ENCODE measurements around the gene PKIG. TPM values are rescaled to one million over a fixed set of nuclear protein-coding genes. Genes with fewer than 3 reads are reported as not detected.

Gene PKIG
- polyA plus RNA-seq, 1 of the 3 experiments (the other 2 are of a cell fraction) = 92.9 TPM

DNA sequence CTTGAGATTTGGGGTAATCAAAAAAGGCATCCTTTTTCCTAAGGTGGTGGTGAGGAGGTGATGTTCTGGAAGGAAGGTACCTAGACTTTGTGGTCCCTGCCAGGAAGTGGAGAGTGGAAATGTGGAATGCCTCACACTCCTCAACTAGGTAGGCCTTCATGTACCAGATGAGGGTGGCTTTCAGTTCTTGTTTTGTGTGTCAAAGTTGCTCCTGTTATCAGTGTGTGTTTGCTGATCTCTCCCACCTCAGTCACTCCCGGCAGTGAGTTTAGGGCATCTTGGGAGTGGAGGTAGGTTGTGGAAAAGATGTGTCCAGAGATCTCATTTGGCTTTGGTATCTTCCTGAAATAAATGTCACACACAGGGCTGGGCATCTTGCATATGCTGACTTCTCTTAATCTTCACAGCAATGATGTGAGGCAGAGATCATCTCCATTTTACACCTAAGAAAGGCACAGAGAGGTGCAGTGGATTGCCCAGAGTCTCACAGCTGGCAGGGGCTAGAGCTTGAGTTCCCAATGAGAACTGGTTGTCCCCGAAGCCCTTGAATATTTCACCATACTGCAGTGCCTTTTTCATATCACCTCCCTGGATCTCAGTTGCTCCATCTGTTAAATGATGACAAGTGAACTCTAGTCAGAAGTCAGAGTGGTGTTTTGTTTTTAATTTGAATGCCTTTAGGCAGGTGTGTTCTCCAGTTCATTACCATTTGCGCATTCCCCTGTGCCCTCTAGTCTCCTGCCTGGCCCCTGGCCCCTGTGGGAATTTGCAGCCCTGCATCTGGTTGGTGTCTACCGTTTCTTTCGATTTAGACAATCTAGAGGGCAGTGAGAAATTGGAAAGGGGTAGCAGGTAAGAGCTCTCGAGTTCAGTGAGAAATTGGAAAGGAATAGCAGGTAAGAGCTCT is 2.9 kb downstream of the PKIG start:
- Histone ChIP-seq H3K27me3 (ENCODE audit: insufficient read depth) (no peaks in the 10 kb centered on the region), H3K36me3 (replicated peaks in 1 of 2; ENCODE audit: control insufficient read depth in 1 of 2, insufficient read depth in 2 of 2, low read length in 1 of 2) (no peaks in the 10 kb centered on the region), H3K27ac (ENCODE audit: low read depth in 2 of 2, low read length in 1 of 2) (no peak overlapping the region; a peak in 1 of 4 replicates), H4K20me1 (ENCODE audit: insufficient read depth) (no peaks in the 10 kb centered on the region), H3K9ac (no peak overlapping the region), H3K9me3 (no peaks in the 10 kb centered on the region), H3K4me2 (no peak overlapping the region), H3K4me3 (ENCODE audit: low read depth in 2 of 2, low read length in 1 of 2) (no peak overlapping the region), H2AFZ (ENCODE audit: low read depth) (no peak overlapping the region), H3K9me2 (no peaks in the 10 kb centered on the region), H3F3A (replicated peaks; ENCODE audit: insufficient read depth) (peaks cover 5% of the 10 kb centered on the region), H3K79me2 (ENCODE audit: insufficient read depth) (peaks cover 29% of the 10 kb centered on the region; the same call in 1 of the 2 replicates), H3K4me1 (ENCODE audit: control insufficient read depth in 1 of 2, insufficient read depth in 2 of 2, low read depth in 1 of 2, low read length in 1 of 2) (peaks cover 27 to 34% of the 10 kb centered on the region in 2 experiments; a peak in 3 of 4 replicates)
- no peak for DNase-seq
- 84% methylated on average over 6 of the region's 6 CpGs for WGBS (ENCODE audit: low lambda C conversion rate)
- POLR2A ChIA-PET = interaction anchor here (1.0 kb wide), 1 partner anchor 110 kb away, joined by 4 read pairs; the partner anchor contains the start of gene TTPAL
- CTCF ChIA-PET = interaction anchor here (1.0 to 1.1 kb wide), 2 partner anchors 10 to 24 kb away, joined by 3 to 5 read pairs; no protein-coding TSS in a partner anchor
- no peak for TF ChIP-seq TCF12 (IDR thresholded peaks at IDR 0.05)
- TF ChIP-seq GABPA (IDR thresholded peaks at IDR 0.05; ENCODE audit: low read depth) = no peak
- no peak for TF ChIP-seq CHD2 (IDR thresholded peaks at IDR 0.05; ENCODE audit: low read length, partially characterized antibody)
- TF ChIP-seq ELF1 (IDR thresholded peaks at IDR 0.05) = no peak
- no peak for TF ChIP-seq GATA2 (CRISPR knock-in tag; IDR thresholded peaks at IDR 0.05)
- no peak for TF ChIP-seq EZH2phosphoT487 (IDR thresholded peaks at IDR 0.05; ENCODE audit: borderline replicate concordance, low read depth)

DNA sequence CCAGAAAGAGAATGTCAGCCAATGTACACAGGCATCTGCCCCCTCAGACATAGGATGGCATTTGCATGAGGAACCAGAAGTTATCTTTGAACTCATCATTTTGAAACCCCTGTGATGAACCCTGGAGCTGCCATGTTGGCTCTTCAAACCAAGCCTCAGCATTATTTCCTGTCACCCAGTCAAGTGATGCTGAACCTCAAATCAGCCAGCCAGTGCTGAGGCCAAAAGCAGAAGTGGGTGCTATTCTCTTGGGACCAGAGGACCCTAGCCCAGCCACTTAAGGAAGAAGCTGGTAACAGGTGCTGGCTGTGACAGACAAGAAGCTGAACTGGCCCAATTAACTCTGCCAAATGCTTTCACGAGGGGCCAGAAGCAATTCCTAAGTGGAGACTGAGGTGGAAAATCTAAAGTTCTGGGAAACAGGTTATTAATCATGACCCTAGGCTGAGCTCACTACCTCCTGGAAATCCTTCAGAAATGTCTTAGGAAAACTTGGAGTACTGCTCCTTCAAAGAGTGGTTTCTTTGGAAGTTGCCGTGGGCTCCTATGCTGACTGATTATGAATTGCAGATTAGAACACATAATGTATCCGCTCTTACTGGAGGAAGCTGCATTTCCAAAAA is 4.0 kb downstream of the PKIG start:
- Histone ChIP-seq H3K4me3 (ENCODE audit: low read depth in 2 of 2, low read length in 1 of 2) (no peak overlapping the region), H3K36me3 (replicated peaks in 1 of 2; ENCODE audit: control insufficient read depth in 1 of 2, insufficient read depth in 2 of 2, low read length in 1 of 2) (peaks cover 0 to 5% of the 10 kb centered on the region in 2 experiments), H3K9me2 (no peaks in the 10 kb centered on the region), H3K9me3 (no peaks in the 10 kb centered on the region), H3K9ac (no peak overlapping the region), H3K4me1 (ENCODE audit: control insufficient read depth in 1 of 2, insufficient read depth in 2 of 2, low read depth in 1 of 2, low read length in 1 of 2) (peaks cover 24 to 29% of the 10 kb centered on the region in 2 experiments; a peak in 3 of 4 replicates), H3F3A (replicated peaks; ENCODE audit: insufficient read depth) (peaks cover 5% of the 10 kb centered on the region), H3K4me2 (no peak overlapping the region), H4K20me1 (ENCODE audit: insufficient read depth) (no peaks in the 10 kb centered on the region), H3K27ac (ENCODE audit: low read depth in 2 of 2, low read length in 1 of 2) (no peak overlapping the region; a peak in 1 of 4 replicates), H3K79me2 (ENCODE audit: insufficient read depth) (peaks cover 29% of the 10 kb centered on the region; the same call in 1 of the 2 replicates), H2AFZ (ENCODE audit: low read depth) (no peak overlapping the region), H3K27me3 (ENCODE audit: insufficient read depth) (no peaks in the 10 kb centered on the region)
- ChIA-PET POLR2A (interaction anchor here (1.0 to 1.2 kb wide), 2 partner anchors 11 to 111 kb away, joined by 3 to 4 read pairs; partner anchors contain the start of gene TTPAL), CTCF (interaction anchor here (0.8 to 1.1 kb wide), 4 partner anchors 9 to 23 kb away, joined by 3 to 6 read pairs (median 4); no protein-coding TSS in a partner anchor)
- DNase-seq = no peak
- 100% methylated on average over 3 of the region's 3 CpGs for WGBS (ENCODE audit: low lambda C conversion rate)
- no peak for TF ChIP-seq GATA2 (CRISPR knock-in tag; IDR thresholded peaks at IDR 0.05)
- TF ChIP-seq JUND (IDR thresholded peaks at IDR 0.05) = no peak
- TF ChIP-seq CHD2 (IDR thresholded peaks at IDR 0.05; ENCODE audit: low read length, partially characterized antibody) = no peak
- no peak for TF ChIP-seq POLR2AphosphoS5 (IDR thresholded peaks at IDR 0.05; ENCODE audit: low read depth, low read length)
- TF ChIP-seq, protein P1, sequence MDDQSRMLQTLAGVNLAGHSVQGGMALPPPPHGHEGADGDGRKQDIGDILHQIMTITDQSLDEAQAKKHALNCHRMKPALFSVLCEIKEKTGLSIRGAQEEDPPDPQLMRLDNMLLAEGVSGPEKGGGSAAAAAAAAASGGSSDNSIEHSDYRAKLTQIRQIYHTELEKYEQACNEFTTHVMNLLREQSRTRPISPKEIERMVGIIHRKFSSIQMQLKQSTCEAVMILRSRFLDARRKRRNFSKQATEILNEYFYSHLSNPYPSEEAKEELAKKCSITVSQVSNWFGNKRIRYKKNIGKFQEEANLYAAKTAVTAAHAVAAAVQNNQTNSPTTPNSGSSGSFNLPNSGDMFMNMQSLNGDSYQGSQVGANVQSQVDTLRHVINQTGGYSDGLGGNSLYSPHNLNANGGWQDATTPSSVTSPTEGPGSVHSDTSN (IDR thresholded peaks at IDR 0.05) = no peak
- no peak for TF ChIP-seq TAF1 (IDR thresholded peaks at IDR 0.05; ENCODE audit: borderline replicate concordance, low read depth, low read length)
- TF ChIP-seq TCF12 (IDR thresholded peaks at IDR 0.05) = no peak
- TF ChIP-seq, protein P2, sequence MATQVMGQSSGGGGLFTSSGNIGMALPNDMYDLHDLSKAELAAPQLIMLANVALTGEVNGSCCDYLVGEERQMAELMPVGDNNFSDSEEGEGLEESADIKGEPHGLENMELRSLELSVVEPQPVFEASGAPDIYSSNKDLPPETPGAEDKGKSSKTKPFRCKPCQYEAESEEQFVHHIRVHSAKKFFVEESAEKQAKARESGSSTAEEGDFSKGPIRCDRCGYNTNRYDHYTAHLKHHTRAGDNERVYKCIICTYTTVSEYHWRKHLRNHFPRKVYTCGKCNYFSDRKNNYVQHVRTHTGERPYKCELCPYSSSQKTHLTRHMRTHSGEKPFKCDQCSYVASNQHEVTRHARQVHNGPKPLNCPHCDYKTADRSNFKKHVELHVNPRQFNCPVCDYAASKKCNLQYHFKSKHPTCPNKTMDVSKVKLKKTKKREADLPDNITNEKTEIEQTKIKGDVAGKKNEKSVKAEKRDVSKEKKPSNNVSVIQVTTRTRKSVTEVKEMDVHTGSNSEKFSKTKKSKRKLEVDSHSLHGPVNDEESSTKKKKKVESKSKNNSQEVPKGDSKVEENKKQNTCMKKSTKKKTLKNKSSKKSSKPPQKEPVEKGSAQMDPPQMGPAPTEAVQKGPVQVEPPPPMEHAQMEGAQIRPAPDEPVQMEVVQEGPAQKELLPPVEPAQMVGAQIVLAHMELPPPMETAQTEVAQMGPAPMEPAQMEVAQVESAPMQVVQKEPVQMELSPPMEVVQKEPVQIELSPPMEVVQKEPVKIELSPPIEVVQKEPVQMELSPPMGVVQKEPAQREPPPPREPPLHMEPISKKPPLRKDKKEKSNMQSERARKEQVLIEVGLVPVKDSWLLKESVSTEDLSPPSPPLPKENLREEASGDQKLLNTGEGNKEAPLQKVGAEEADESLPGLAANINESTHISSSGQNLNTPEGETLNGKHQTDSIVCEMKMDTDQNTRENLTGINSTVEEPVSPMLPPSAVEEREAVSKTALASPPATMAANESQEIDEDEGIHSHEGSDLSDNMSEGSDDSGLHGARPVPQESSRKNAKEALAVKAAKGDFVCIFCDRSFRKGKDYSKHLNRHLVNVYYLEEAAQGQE (IDR thresholded peaks at IDR 0.05; ENCODE audit: low read depth, low read length) = no peak
- TF ChIP-seq NFIC (IDR thresholded peaks at IDR 0.05; ENCODE audit: borderline replicate concordance) = no peak
- TF ChIP-seq, protein P3, sequence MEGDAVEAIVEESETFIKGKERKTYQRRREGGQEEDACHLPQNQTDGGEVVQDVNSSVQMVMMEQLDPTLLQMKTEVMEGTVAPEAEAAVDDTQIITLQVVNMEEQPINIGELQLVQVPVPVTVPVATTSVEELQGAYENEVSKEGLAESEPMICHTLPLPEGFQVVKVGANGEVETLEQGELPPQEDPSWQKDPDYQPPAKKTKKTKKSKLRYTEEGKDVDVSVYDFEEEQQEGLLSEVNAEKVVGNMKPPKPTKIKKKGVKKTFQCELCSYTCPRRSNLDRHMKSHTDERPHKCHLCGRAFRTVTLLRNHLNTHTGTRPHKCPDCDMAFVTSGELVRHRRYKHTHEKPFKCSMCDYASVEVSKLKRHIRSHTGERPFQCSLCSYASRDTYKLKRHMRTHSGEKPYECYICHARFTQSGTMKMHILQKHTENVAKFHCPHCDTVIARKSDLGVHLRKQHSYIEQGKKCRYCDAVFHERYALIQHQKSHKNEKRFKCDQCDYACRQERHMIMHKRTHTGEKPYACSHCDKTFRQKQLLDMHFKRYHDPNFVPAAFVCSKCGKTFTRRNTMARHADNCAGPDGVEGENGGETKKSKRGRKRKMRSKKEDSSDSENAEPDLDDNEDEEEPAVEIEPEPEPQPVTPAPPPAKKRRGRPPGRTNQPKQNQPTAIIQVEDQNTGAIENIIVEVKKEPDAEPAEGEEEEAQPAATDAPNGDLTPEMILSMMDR (IDR thresholded peaks at IDR 0.05) = no peak
- no peak for TF ChIP-seq ELF1 (IDR thresholded peaks at IDR 0.05)
